ENCODE results near the gene PRR3.

- TF ChIP-seq CTCF (IDR thresholded peaks at IDR 0.05), result no peak
- TF ChIP-seq POLR2A (IDR thresholded peaks at IDR 0.05), result no peak
Measured at GRCh38 chr6:30589754-30590358, 32.8 kb downstream of the PRR3 start.

Measured in heart left ventricle (tissue), 13 donors.